ENCODE measurements around the gene RAPSN. TPM values are rescaled to one million over a fixed set of nuclear protein-coding genes. Genes with fewer than 3 reads are reported as not detected.

RAPSN gene
- total RNA-seq, 1 experiment from 2014 or later: 0.17 TPM

DNA sequence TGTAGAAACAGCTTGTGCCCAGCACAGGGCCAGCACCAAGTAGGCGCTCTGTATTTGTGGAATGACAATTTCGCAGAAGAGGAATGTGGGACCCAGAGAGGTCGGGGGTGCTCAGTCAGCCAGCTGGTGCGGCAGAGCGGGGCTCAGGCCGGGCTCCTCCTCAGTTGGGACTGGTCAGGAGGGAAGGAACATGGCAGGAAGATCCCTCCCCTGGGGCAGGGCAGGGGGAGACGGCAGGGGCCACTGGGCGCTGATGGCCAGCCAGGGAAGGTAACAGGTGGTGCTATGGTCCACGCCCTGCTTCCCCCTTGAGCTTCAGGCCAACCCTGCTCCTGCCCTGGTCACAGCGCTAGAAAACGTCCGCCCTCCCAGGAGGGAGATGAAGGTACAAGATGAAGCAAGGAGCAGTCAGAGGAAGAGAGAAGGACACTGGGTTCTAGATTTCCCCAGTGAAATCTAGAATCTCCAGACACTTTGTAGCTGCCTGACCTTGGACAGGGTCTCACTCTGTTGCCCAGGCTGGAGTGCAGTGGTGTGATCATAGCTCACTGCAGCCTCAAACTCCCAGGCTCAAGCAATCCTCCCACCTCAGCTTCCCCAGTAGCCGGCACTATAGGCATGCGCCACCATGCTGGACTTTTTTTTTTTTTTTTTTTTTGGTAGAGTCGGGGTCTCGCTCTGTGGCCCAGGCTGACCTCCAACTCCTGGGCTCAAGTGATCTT is 57.1 kb downstream of the RAPSN start:
- no peak for DNase-seq (ENCODE audit: extremely low read depth, low read depth)

DNA sequence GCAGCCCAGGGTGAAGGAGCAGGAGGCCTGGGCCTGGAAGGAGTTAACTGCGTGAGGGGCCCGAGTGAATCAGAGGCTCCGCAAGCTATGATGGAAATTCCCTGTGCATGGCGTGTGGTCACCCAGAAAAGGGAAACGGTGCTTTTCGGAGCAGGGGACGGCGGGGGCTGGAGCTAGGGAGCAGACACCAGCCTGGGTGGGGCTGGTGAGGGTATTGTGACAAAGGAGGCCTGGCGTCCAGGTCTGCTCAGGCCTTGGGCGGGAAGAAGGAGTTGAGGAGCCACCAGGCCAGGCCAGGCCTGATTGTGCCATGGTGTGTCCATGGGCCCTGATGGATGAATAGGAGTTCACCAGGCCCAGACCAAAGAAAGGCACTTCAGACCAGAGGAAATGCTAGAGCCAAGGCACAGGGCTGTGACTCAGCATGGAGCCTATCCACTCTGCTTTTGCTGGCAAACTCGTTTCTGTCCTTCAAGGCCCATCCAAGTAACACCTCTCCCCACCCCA is 57.8 kb downstream of the RAPSN start:
- DNase-seq (ENCODE audit: extremely low read depth, low read depth): no peak

DNA sequence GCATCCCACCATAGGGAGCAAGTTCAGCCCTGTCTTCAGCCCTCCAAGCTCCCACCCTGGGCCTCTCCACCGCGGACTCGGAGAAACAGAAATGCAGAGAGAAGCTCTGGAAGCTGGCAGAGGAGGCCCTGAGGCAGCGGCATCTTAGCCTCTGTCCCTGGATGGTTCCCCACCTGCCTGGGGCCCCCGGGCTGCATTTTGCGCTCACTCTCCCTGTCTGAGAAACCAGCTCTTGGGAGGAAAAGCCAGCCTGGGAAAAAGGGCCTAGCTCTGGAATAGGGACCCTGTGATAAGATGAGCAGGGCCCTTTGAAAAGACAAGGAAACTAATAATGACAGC is 58.5 kb downstream of the RAPSN start:
- DNase-seq (ENCODE audit: extremely low read depth, low read depth): no peak

DNA sequence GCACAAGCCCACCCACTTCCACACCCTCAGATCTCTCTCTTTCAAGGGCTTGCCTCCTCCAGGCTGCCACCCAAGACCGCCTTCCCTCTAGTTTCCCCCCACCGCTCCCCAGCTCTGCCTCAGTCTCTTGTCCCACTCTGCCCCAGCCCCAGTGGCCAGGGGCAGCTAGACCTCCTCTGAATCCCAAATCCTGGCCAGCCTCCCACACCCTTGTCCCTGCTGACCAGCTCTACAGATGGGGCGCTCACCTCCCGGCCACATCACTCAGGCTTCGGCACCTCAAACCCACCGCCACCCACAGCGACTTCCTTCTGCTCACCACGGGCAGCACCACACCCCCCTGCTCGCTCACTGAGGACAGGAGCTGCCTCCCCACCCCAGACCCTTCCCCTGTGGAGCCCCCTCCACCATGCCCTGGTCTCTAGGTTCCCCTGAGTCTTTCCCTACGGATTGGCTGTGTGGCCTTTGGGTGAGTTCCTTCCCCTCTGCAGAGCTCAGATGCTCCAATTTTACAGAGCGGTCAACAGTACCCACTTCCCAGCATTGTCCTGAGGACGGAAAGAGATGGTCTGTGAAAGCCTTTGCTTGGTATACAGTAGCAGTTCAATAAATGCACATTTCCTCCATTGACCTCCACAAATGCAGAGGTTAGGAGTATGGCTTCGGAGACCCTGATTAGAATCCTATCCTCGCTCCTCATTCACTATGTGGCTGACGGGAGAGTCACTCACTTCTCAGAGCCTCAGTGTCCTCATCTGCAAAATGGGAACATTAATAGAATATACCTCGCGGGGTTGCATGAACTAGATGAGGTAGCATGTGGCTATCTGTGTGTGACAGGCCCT is 59.1 kb downstream of the RAPSN start:
- no peak for DNase-seq (ENCODE audit: extremely low read depth, low read depth)

DNA sequence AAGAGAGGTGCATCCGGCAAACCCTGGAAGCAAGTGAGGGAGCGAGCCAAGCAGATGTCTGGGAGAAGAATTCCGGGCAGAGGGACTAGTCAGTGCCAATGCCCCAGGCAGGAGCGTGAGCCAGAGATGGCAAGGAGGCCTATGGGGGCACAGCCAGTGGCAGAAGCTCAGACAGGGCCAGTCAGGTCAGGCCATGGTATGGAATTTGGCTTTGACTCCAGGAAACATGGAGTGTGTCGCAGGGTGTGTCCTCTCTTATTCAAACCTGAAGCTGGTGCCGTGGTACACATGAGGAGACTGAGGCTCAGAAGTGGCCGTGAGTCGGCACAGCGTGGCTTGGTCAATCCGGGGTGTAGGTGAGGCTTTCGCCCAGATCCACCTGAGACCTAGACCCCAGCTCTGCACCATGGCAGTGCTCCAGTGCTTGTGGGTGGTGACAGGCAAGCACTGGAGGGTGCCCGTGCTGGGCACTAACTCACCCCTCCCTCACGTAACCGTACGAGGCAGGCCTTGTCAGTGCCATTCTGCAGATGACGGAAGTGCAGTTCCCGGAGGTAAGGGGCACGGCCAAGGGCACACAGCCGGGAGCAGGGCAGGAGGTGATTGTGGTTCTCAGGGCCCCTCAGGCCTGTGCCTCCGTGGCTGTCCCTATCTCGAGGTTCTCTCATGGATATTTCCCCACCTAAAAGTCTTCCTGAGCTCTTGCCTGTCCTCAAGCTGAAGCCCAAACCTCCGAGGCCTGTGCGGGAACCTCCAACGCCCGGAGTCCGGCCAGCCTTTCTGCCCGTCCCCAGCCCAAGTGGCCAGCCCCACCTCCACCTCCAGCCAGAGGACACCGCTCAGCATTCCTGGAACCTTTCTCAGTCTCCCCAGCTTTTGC is 60.0 kb downstream of the RAPSN start:
- no peak for DNase-seq (ENCODE audit: extremely low read depth, low read depth)

DNA sequence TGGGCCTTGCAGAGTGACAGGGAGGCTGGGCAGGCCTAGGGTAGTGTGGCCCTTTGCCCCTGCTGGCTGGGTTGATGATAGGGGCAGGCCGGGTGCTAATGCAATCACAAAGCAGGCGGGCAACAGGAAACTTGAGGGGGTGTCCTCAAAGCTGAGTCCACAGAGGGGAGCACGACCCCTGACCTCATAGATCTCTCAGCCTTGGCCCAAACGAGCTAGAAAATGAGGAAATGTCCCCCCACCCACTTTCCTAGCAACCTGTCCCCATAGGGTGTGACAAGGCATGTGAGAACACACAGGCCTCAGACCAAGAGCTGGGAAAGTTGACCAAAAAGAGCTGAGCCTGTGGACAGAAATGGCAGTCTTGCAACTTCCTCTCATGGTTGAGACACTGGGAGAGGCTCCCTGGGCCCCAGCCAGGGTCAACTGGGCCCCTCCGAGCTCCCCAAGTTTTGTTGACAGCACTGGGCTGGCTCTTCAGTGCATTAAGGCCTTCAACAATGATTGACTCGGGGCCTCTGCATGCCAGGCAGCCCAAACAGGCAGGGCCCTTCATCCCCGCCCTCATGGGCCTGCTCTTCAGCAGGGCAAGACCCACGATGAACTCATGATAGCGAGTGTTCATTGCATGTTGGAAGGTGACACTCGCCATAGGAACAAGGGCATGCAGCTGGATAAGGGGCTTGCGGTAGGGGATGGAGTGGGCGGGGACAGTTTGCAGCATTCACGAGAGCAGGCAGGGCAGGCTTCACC is 60.8 kb downstream of the RAPSN start:
- no peak for DNase-seq (ENCODE audit: extremely low read depth, low read depth)

Small RNA genes within 50 kb of the gene (small RNA-seq; reads per million reads assigned to genes)
- gene MIR4487: 0 reads per million in 2 experiments

Other genes with a start within 250 kb of the RAPSN start
- 59.1 and 61.7 TPM in 2 replicates for gene DDB2, start 234.2 kb downstream of the RAPSN start, total RNA-seq (2014; rRNA removed; shearing (Covaris generic))
- gene ACP2, start 200.3 kb downstream of the RAPSN start, total RNA-seq (2014; rRNA removed; shearing (Covaris generic)): 13.4 and 15.2 TPM in 2 replicates
- gene NR1H3, start 191.1 kb downstream of the RAPSN start, total RNA-seq (2014; rRNA removed; shearing (Covaris generic)): 8.3 and 8.7 TPM in 2 replicates
- gene MADD, start 179.0 kb downstream of the RAPSN start, total RNA-seq (2014; rRNA removed; shearing (Covaris generic)): 13.1 and 15.2 TPM in 2 replicates
- gene MYBPC3, start 96.4 kb downstream of the RAPSN start, total RNA-seq (2014; rRNA removed; shearing (Covaris generic)): 0.05 TPM in 1 of 2 replicates, not detected in the other
- gene SPI1, start 70.6 kb downstream of the RAPSN start, total RNA-seq (2014; rRNA removed; shearing (Covaris generic)): not detected in 2 replicates
- 12.0 and 12.9 TPM in 2 replicates for gene SLC39A13, start 40.5 kb downstream of the RAPSN start, total RNA-seq (2014; rRNA removed; shearing (Covaris generic))
- gene PSMC3, start 22.7 kb downstream of the RAPSN start, total RNA-seq (2014; rRNA removed; shearing (Covaris generic)): 120 and 123 TPM in 2 replicates
- gene CELF1, start 104.0 kb upstream of the RAPSN start, total RNA-seq (2014; rRNA removed; shearing (Covaris generic)): 60.3 and 74.4 TPM in 2 replicates
- 51.0 and 54.8 TPM in 2 replicates for gene PTPMT1, start 116.5 kb upstream of the RAPSN start, total RNA-seq (2014; rRNA removed; shearing (Covaris generic))
- 10.2 and 10.9 TPM in 2 replicates for gene KBTBD4, start 129.8 kb upstream of the RAPSN start, total RNA-seq (2014; rRNA removed; shearing (Covaris generic))
- 41.8 and 46.6 TPM in 2 replicates for gene NDUFS3, start 129.9 kb upstream of the RAPSN start, total RNA-seq (2014; rRNA removed; shearing (Covaris generic))
- not detected in 2 replicates for gene FAM180B, start 137.5 kb upstream of the RAPSN start, total RNA-seq (2014; rRNA removed; shearing (Covaris generic))
- not detected in 2 replicates for gene C1QTNF4, start 145.3 kb upstream of the RAPSN start, total RNA-seq (2014; rRNA removed; shearing (Covaris generic))
- gene MTCH2, start 193.4 kb upstream of the RAPSN start, total RNA-seq (2014; rRNA removed; shearing (Covaris generic)): 66.1 and 72.3 TPM in 2 replicates

All from NCI-H460 (cell line).